Natural killer cell (primary cell): ENCODE measurements around the gene TTC23. TPM values are rescaled to one million over a fixed set of nuclear protein-coding genes. Genes with fewer than 3 reads are reported as not detected.

Source experiments
- ATAC-seq, 3 donors: fragments of 150-1000 bp in 2 of 3; fragments of 200-7000 bp in 1 of 3; cut with Tn5 transposase; 1 replicate in 1 of 3; 2 replicates in 2 of 3; pipeline ENCODE4 v1.10.0; 2021; ENCODE audit warnings: mild to moderate bottlenecking in 2 of 3, moderate library complexity in 2 of 3
- DNase-seq, 2 donors: peaks; one replicate each; pipeline versions ENCODE4 v3.0.0 to v3.0.0-alpha.2; 2013 to 2021; ENCODE audit warnings: mixed read lengths in 1 of 2
- H3K27ac ChIP-seq: one replicate; pipeline ENCODE4 v1.5.1; 2013; ENCODE audit warnings: mild to moderate bottlenecking, low read length
- H3K27me3 ChIP-seq: one replicate; pipeline ENCODE4 v1.6.1; 2013; ENCODE audit warnings: low read length; ENCODE audit not compliant: control insufficient read depth, insufficient read depth
- H3K36me3 ChIP-seq: one replicate; pipeline ENCODE4 v1.6.1; 2013; ENCODE audit warnings: low read length; ENCODE audit not compliant: control insufficient read depth, insufficient read depth
- H3K4me1 ChIP-seq: one replicate; pipeline ENCODE4 v1.6.1; 2013; ENCODE audit warnings: low read length; ENCODE audit not compliant: control insufficient read depth, insufficient read depth
- H3K4me3 ChIP-seq: one replicate; pipeline ENCODE4 v1.5.1; 2013; ENCODE audit warnings: low read length
- H3K9me3 ChIP-seq: one replicate; pipeline ENCODE4 v1.6.1; 2013; ENCODE audit warnings: low read length; ENCODE audit not compliant: control insufficient read depth, insufficient read depth
- H3K27ac Mint-ChIP-seq, 2 donors: one replicate each; pipeline ENCODE4 v1.8.0; 2022; ENCODE audit warnings: mild to moderate bottlenecking in 2 of 2, mixed read lengths in 2 of 2, moderate library complexity in 1 of 2
- H3K27me3 Mint-ChIP-seq, 2 donors: one replicate each; pipeline ENCODE4 v1.8.0; 2022; ENCODE audit warnings: low read depth in 2 of 2, mixed read lengths in 2 of 2
- H3K36me3 Mint-ChIP-seq: one replicate; pipeline ENCODE4 v1.8.0; 2022; ENCODE audit warnings: mixed read lengths
- H3K4me1 Mint-ChIP-seq, 2 donors: one replicate each; pipeline ENCODE4 v1.8.0; 2022; ENCODE audit warnings: mixed read lengths in 2 of 2
- H3K4me3 Mint-ChIP-seq: one replicate; pipeline ENCODE4 v1.8.0; 2022; ENCODE audit warnings: mild to moderate bottlenecking, moderate library complexity, mixed read lengths
- H3K9me3 Mint-ChIP-seq, 2 donors: one replicate each; pipeline ENCODE4 v1.8.0; 2022; ENCODE audit warnings: mixed read lengths in 2 of 2
- WGBS: methylation state at CpG from one replicate; pipeline ENCODE4 v1.1.7; 2013; ENCODE audit warnings: missing lambda C conversion rate; ENCODE audit not compliant: insufficient coverage; 5-methylcytosine and 5-hydroxymethylcytosine counted together
- intact Hi-C: fragments of 100-400 bp; cut with micrococcal nuclease; formaldehyde crosslinking; loops from one replicate; pipeline ENCODE4 v1.14.2; 2022
- total RNA-seq, 4 donors: library from RNA; stranded (reverse); fragments of 120-200 nt in 1 of 4; gene quantifications; one replicate each; pipeline versions ENCODE4 v1.2.3 to v1.2.4, GENCODE V29; 2013 to 2022
- TF ChIP-seq, protein P1 (sequence below): fragments of 200-600 bp; IDR thresholded peaks from one replicate; pipeline ENCODE4 v1.8.0; 2022; ENCODE audit warnings: antibody characterized with exemption

Gene TTC23
- total RNA-seq, 3 donors from 2014 or later (not counting 1 experiment from before 2014, with no cell fraction given), result 0.75 to 1.1 (median 1.0) TPM

- Mint-ChIP-seq H3K4me3 (peak overlapping the region; percentile 32), H3K27me3 (peaks cover 35 to 36% of the 10 kb centered on the region in 2 donors)
- H3K27me3 ChIP-seq, result peaks cover 14% of the 10 kb centered on the region
Observed at GRCh38 chr15:99103279-99103678, 146.1 kb downstream of the TTC23 start.

DNA sequence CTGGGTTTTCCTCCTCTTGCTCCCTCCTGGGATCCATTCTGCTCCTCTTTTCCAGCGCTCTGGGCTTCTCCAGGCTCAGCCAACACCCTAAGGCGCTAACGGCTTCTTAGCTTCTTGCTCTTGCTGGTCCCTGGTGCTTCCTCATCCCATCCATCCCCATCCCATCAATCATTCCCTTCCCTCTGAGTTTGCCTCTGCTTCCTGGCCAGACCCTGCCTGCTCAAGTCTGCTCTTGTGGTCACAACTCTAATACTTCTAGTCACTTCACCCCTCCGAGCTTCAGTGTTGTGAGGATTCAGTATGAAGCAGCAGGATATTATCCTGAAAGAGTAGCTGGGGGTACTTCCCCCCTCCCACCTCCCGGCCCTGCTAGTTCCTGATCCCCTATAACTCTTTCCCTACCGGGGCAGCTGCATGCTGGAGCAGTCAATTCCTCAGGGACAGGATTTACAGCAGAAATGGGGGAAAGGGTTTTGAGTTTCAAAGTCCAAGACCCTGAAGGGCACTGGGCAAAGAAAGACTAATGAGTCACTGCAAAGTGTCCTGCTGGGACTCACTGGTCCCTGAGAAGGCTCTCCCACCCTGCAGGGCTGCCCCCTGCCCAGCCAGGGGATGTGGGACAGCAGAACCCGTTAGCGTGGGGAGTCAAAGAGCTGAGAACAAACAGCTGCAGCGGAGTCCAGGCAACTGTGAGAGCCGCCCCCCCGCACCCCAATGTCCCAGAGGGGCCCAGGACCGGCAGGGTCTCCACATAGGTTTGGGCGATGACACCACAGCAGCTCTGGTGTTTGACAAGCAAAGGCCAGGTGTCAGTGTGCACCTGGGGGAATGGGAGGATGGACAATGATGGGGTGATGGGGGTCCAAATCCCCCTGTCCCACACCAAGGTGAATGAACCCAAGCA lies 146.8 kb downstream of the TTC23 start:
- Histone ChIP-seq H3K4me1 (peaks cover 13% of the 10 kb centered on the region), H3K27ac (no peak overlapping the region), H3K27me3 (peaks cover 14% of the 10 kb centered on the region), H3K4me3 (no peak overlapping the region), H3K9me3 (no peaks in the 10 kb centered on the region), H3K36me3 (no peaks in the 10 kb centered on the region)
- Mint-ChIP-seq H3K27me3 (peaks cover 35 to 36% of the 10 kb centered on the region in 2 donors), H3K4me1 (peaks cover 0 to 10% of the 10 kb centered on the region in 2 donors), H3K36me3 (no peaks in the 10 kb centered on the region), H3K4me3 (no peak overlapping the region), H3K9me3 (no peaks in the 10 kb centered on the region), H3K27ac (no peak overlapping the region)
- intact Hi-C loops, result loop anchor here (5.0 kb wide), 1 partner anchor 110 kb away; no protein-coding TSS in a partner anchor
- DNase-seq (peak in 1 of 2 donors; percentile 8), ATAC-seq (no peak)
- TF ChIP-seq, protein P1, sequence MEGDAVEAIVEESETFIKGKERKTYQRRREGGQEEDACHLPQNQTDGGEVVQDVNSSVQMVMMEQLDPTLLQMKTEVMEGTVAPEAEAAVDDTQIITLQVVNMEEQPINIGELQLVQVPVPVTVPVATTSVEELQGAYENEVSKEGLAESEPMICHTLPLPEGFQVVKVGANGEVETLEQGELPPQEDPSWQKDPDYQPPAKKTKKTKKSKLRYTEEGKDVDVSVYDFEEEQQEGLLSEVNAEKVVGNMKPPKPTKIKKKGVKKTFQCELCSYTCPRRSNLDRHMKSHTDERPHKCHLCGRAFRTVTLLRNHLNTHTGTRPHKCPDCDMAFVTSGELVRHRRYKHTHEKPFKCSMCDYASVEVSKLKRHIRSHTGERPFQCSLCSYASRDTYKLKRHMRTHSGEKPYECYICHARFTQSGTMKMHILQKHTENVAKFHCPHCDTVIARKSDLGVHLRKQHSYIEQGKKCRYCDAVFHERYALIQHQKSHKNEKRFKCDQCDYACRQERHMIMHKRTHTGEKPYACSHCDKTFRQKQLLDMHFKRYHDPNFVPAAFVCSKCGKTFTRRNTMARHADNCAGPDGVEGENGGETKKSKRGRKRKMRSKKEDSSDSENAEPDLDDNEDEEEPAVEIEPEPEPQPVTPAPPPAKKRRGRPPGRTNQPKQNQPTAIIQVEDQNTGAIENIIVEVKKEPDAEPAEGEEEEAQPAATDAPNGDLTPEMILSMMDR, result no peak
- 74% methylated on average over 12 of the region's 13 CpGs for WGBS

More at GRCh38 chr15:99103279-99103678, 146.1 kb downstream of the TTC23 start:
- no peak for ATAC-seq
- peak in 1 of 2 donors; percentile 1 for DNase-seq
- H3K9me3 Mint-ChIP-seq, result no peaks in the 10 kb centered on the region
- peaks cover 0 to 10% of the 10 kb centered on the region in 2 donors for H3K4me1 Mint-ChIP-seq
- no peaks in the 10 kb centered on the region for H3K36me3 Mint-ChIP-seq
- no peak overlapping the region for H3K4me3 ChIP-seq
- no peak overlapping the region for H3K27ac Mint-ChIP-seq
- intact Hi-C loops, result loop anchor here (5.0 kb wide), 1 partner anchor 109 kb away; no protein-coding TSS in a partner anchor
- H3K4me1 ChIP-seq, result peaks cover 15% of the 10 kb centered on the region
- H3K27ac ChIP-seq, result no peak overlapping the region
- no peaks in the 10 kb centered on the region for H3K36me3 ChIP-seq
- WGBS, result 93% methylated on average over 2 of the region's 2 CpGs
- TF ChIP-seq, protein P1, result no peak
- H3K9me3 ChIP-seq, result no peaks in the 10 kb centered on the region

- TF ChIP-seq, protein P1, result no peak
- ATAC-seq, result no peak
- no peak overlapping the region for H3K27ac Mint-ChIP-seq
- no peaks in the 10 kb centered on the region for H3K36me3 ChIP-seq
- H3K4me1 Mint-ChIP-seq, result peaks cover 0 to 10% of the 10 kb centered on the region in 2 donors
- no peak overlapping the region for H3K4me3 ChIP-seq
- no peak overlapping the region for H3K4me3 Mint-ChIP-seq
- peaks cover 7% of the 10 kb centered on the region for H3K4me1 ChIP-seq
- DNase-seq, result no peak
- WGBS, result 65% methylated on average over 7 of the region's 7 CpGs
- peaks cover 29 to 32% of the 10 kb centered on the region in 2 donors for H3K27me3 Mint-ChIP-seq
- H3K9me3 ChIP-seq, result no peaks in the 10 kb centered on the region
- no peaks in the 10 kb centered on the region for H3K9me3 Mint-ChIP-seq
- H3K27me3 ChIP-seq, result peaks cover 14% of the 10 kb centered on the region
- no peaks in the 10 kb centered on the region for H3K36me3 Mint-ChIP-seq
- intact Hi-C loops, result loop anchor here (5.0 kb wide), 1 partner anchor 111 kb away; no protein-coding TSS in a partner anchor
- H3K27ac ChIP-seq, result no peak overlapping the region
Observed at GRCh38 chr15:99101501-99101900, 147.9 kb downstream of the TTC23 start.
